ENCODE measurements around the gene GAD1.

GAD1 gene

DNA sequence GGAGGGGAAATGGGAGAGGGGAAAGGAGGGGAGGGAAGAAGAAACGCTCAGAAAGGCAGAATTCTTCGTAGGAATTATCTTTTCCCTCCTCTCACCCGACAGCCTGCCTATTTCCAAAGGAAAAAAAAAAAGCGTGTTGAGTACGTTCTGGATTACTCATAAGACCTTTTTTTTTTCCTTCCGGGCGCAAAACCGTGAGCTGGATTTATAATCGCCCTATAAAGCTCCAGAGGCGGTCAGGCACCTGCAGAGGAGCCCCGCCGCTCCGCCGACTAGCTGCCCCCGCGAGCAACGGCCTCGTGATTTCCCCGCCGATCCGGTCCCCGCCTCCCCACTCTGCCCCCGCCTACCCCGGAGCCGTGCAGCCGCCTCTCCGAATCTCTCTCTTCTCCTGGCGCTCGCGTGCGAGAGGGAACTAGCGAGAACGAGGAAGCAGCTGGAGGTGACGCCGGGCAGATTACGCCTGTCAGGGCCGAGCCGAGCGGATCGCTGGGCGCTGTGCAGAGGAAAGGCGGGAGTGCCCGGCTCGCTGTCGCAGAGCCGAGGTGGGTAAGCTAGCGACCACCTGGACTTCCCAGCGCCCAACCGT is at the start of gene GAD1:
TSS of gene GAD1 (plus strand) at position 384 of the 589 bp plus-strand sequence. CDS start 1,705 bp downstream, outside the sequence.
- DNase-seq: peak; percentile 33

DNA sequence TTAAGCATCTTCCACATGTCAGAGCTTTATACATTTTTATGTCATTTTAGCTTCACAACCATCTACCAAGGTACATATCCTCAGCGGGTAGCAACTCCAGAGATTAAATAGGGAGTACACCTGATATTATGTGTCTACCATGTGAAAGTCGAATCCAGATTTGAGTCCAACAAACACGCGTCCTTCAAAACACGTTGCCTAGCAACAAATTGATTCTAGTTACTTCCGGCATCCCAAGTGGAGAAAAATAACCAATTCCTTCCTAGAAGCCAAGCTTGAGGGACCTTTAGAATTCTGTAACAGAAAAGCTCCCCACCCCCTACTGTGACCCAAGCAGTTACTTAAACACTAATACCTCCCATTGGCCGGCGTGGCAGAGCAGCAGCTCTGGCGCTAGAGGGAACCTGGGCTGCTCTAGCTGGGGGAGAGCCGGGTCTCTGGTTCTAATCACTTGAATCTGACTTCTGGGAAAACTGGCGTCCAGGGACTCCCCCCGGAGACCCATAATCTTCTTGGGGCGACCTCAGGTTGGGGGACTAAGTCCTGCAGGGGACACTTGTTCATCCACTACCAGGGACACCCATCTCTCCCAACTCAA is 46.6 kb upstream of the GAD1 start, which contains the start of gene ERICH2:
TSS of gene ERICH2 (plus strand) at position 371 of the 598 bp plus-strand sequence. CDS start 304 bp downstream, outside the sequence.
- peak; percentile 10 for DNase-seq

DNA sequence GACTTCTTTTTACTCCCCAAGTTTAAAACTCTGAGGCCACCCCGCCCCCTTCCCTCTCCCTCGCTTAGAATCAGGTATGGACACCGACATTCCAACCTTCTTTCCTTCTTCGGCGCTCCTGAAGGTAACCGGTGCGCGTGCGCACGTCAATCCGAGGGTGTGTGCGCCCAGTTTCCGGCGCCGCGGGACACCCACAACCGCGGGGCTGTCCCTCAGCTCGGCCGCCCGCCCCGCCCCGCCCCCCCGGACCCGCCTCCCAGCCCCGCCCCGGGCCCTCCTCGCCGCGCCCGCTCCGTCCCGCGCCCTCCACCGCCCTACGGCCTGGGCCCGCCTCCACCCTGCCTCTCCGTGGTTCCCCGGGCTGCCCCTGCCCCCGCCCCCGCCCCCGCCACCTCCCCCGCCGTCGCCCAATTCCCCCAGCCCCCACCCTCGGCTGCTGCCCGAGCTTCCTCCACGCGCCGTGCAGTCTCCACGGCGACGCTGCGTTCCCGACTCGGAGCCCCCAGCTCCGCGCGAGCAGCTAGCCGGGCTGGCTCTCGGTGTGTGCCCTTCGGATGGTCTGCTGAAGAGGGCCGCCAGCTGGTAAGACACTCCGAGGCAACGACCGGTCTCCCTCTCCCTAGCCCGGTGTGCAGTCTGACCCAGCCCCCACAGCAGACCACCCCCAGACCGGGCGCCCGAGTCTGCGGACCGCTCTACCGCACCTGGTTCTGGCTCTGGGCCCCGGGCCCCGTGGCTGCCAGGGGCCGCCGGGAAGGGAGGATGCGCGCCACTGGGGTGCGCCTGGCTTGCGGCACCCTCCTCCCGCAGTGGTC is 45.9 kb upstream of the GAD1 start:
- peak; percentile 21 for DNase-seq

DNA sequence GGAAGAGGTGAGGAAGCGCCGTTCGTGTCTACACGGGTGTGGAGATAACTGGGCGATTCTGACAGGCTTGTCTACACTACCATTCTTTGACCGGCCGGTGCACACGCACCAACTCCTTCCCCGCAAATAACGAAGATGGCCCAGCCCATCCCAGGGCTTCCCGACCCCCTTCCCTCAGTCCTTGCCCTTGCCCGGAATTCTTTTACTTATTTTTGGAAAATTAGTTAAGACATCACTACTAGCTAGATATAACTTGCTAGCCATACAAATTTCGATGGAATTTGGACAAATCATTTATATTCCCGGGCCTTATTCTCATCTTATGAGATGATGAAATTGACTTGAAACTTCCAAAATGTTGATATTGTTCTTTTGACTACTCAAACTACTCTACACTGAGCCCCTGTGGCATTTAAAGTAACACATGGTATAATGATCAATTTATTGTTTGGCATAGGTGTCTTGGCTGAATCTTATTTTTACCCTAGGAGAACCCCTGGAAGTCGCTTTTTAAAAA is 45.2 kb upstream of the GAD1 start:
- DNase-seq: no peak

DNA sequence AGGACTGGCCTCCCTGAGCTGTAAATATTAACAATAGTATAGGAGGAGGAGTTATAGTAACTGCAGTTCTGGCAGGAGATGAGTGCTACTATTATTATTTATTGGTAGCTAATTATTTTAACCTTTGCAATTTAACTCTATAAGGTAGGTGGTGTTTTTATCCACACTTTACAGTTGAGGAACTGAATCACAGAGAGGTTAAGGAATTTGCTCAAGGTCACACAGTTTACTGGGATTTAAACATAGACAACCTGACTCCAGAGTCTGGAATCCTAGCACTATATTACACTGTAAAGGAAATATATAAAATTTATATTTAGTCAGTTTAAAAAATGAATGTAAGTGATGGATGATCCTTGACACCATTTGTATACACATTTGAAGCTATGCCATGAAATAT is 44.4 kb upstream of the GAD1 start:
- no peak for DNase-seq

DNA sequence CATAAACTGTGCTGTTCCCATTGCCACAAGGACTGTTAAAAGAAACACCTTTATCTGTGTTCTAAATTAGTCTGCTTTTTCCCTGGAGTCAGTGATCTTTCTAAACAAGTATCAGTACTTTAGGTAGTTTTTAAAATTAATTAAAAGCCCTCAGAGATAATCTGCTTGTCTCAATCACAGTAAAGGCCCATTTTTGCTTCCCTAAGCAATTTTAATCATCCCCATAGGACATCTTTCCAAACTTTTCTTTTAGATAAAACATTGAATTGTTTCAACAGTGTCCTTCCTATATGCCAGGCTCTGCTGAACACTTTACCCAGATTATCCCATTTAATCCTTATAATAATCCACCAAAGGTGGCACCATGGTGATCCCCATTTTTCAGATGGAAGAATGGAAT is 42.6 kb upstream of the GAD1 start:
- no peak for DNase-seq

DNA sequence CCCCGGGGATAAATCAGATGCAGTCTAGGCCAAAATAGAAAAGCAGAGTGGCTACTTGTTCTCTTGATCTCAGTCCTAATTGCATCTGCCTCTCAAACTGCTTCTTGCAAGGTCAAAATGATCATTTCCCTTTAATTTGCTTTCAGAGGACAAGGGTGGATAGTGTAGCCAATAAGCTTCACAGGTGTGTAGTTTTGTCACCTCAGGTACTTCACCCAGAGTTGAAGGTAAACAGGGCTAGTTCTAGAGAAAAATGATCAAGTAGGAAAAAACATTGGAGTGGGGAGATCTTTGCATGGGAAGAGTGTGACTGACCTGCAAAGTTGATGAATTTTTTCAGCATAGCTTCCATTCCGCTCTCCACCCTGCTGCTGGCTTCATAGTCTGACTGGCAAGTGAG is 37.8 kb upstream of the GAD1 start:
- DNase-seq: no peak

DNA sequence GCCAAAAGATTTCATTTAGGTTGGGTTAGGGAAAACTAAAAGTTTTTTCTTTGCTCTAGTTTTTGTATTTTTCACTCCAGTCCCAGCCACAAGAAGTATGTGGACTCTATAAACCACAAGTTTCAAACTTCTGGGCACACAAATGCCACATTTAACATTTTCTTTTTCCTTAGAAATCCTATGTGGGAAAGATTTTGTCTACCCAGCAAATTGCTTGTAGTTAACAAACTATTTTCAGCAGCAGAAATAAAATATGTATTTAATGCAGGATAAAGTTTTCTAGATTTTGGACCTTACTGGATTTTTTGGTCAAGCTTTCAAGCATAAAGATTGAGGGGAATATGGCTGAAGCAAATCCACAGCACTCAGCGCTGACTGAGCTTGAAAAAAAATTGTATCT is 37.4 kb upstream of the GAD1 start:
- DNase-seq: no peak

DNA sequence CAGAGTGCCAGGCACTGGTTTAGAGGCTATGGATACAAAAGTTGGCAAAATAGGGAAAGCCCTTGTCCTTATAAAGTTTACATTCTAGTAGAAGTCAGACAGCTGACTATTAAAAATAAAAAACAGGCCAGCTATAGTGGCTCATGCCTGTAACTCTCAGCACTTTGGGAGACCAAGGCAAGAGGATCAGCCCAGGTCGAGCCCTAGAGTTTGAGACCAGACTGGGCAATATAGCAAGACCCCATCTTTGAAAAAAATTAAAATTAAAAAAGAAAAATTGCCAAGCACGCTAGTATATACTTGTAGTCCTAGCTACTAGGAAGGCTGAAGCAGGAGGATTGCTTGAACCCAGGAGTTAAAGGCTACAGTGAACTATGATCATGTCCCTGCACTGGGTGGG is 34.0 kb upstream of the GAD1 start:
- no peak for DNase-seq

DNA sequence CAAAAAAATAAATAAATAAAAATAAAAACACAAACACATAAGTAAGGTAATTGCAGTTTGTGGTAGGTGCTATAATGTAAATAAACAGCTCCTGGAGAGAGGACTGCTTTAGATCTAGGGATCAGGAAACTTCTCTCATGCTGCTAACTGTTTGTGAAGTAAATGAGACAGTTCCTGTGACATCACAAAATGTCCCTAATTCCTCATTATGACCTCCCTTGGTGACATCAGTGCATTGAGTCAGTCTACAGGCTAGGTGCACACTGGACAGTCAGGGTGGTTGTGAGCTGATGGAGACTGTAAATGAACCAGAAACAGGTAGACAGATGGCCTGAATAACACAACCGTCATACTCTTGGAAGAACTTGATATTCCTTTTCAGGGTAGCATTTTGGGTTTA is 33.1 kb upstream of the GAD1 start:
- DNase-seq: no peak

DNA sequence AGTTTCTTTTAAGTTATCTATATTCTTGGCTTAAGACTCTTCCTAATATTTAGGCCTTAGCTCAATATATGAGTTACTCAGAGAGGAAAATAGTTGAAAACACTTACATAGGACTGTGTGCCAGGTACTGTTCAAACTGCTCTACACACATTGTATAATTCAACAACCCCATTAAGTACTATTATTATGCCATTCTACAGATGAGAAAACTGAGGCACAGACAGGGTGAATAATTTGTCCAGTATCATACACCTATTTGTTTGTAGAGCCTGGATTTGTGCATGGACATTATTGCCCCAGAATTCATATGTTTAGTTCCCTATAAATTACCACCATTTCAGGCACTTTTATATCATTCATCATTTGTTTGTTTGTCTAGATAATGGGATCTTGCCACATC is 17.7 kb upstream of the GAD1 start:
- DNase-seq: no peak

DNA sequence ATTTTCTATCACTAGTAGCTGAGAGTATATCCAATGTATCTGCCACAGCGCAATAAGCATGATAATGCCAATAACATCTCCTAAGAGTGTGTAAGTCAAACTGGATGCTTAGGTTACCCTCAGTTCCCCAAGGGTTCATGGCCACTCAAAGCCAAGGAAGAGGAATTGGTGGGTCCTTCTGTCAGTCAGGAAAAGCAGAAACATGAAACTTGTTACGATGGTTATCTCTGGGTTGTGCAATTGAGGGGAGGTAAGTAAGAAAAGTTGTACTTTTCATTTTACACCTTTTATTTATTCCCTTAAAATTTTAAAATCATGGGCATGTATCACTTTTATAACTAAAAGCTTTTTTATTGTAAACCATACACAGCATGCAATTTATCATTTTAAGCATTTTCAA is 10.1 kb upstream of the GAD1 start:
- no peak for DNase-seq

DNA sequence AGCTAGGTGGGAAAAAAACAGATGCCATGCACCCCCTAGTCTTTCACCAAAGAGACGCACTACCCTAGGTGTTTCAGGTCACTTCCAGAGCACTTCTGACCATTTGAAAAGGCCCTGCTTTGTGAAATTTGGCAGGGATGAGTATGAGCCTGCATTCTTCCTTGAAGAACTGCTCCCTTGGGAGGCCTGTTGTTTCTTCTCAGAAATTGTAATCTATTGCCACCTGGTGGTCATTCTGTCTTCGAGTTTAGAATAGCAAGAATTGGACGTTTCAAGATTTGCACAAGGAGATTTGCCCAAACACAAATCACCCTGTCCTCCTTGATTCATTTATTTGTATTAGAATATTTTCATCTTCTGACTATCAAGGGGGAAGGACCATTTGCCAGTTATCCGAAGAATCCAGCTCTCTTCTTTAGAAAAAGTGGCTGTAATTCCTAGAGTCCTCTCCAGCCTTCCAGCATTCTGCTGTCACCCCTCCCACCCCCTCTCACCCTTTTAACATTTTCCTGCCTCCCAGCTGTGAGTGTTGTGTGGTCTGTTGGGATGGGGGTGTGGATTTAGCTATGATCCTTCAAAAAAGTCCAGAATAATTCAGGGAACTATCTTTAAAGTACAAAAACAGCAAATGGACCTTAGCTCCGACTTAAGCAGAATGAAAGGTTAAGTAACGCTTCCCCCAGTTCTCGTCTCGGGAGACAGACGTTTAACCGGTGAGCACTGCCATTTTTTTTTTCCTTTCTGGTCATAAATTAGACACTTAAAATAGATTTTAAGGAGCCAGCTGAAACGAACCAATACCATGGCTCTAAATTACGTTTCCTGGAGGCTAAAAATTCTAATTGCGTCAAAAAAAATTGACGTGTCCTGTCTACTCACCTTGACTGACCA is 3.7 kb upstream of the GAD1 start:
- peak; percentile 62 for DNase-seq

DNA sequence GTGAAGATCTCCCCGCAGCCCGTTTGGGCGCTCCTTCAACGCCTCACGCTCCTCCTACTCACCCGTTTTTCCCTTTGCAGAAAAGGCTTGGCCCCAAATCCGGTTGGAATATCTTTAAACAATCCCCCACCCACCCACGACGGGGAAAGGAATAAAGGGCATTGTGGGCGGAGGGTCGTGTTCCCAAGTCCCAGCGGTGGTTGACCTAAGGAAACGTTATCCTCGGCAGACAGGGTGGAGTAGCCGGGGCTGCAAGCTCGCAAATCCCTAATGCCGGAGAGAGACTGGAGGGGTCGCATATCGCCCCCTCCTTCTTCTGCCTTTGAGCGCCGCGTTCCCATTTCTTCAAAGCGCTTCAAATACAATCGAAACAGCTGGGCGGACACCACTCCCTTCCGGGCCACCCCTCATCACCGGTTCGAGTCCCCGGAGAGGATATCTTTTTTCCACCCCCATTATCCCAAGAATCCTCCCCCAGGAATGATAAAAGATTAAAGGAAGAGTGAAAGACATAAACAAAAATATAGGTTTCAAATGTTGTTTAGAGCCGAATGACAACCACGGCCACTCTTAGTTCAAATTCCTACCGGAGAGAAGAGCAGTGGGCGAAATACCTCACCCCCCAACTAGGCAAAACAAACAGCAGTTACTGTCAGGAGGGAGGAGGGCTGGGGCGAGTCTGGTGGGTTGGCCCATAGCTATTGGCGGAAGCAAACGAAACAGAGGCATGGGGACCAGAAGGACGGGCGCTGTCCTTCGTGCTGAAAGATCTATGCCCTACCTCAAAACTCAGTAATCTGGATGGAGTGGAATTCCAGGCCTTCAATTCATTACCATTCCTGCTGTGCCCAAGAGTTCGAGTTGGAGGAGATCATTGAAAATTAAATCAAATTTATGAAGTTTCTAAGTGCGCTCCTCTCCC is 2.8 kb upstream of the GAD1 start:
- no peak for DNase-seq

DNA sequence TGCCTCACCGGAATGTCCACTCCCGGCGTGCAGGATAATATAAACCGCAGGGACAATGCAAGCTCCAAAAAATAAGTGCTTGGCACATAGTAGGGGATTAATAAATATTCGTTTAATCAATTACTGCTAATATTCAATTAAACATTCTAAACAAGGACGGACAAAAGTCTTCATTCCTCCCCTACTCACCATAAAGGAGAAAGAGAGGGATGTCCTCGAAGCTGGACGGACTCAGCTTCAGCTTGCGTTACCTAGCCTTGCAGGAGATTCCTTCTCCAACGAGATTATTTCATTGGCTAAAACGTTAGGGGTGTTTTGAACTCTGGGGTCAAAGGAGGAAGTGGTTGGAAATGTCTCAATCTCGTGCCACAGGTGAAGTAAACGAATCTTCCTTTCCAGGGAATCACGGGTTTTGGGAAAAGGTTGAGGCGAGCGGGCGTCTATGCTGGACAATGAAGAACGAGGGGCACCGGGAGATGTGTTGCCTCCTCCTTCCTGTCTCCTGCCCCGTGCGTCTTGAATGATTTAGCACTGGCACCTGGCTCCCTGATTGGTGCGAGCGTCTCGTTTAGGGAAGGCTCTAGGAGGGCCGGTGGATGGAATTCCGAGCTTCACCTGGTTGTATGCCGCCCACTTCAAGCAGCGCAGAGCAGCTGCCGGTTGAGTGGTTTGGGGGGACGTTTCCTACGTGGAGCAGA is 2.0 kb upstream of the GAD1 start:
- DNase-seq: no peak

DNA sequence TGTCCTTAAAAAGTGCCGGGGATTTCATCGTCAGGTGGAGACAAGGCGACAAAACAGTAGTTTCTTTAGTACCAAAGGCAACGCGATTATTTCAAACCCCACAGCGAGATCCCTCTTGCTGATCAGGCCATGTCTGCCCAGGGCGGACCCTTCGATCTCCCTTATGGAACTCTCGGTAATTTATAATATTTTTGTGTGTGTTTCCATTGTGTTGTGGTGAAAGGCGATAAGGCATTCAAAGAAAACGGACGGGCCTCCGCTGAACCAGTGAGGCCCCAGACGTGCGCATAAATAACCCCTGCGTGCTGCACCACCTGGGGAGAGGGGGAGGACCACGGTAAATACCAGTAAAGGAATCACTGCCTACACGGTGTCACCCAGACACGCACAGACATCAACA is 1.4 kb upstream of the GAD1 start:
- no peak for DNase-seq

DNA sequence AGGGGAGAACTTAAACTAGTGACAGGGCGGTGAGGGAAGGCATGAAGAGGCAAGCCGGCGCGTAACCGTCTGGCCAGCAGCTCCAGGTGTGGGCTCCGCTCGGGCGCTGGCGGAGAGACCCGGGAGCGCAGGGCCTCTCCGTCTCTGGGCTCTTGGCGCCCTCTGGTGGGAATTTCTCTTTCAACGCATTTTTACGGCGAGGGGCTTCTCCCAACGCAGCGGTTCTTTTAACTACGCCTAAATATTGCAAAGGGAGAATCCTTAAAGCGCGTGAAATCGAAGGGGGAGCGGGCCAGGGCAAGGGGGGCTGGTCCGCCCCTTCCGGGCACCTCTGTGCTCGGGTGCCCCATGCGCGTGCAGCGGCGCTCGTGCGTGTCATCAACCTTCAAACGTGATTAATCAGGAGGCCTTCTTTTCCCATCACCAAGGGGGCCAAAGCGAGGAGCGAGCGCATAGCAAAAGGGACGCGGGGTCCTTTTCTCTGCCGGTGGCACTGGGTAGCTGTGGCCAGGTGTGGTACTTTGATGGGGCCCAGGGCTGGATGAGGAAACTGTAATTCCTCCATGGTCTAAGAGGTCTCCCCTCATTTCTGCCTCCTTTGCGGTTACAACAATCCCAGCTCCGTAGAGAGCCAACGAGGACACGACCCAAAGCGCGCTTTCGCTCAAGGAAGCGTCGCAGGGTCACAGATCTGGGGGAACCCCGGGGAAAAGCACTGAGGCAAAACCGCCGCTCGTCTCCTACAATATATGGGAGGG is 762 bp upstream of the GAD1 start:
- no peak for DNase-seq

DNA sequence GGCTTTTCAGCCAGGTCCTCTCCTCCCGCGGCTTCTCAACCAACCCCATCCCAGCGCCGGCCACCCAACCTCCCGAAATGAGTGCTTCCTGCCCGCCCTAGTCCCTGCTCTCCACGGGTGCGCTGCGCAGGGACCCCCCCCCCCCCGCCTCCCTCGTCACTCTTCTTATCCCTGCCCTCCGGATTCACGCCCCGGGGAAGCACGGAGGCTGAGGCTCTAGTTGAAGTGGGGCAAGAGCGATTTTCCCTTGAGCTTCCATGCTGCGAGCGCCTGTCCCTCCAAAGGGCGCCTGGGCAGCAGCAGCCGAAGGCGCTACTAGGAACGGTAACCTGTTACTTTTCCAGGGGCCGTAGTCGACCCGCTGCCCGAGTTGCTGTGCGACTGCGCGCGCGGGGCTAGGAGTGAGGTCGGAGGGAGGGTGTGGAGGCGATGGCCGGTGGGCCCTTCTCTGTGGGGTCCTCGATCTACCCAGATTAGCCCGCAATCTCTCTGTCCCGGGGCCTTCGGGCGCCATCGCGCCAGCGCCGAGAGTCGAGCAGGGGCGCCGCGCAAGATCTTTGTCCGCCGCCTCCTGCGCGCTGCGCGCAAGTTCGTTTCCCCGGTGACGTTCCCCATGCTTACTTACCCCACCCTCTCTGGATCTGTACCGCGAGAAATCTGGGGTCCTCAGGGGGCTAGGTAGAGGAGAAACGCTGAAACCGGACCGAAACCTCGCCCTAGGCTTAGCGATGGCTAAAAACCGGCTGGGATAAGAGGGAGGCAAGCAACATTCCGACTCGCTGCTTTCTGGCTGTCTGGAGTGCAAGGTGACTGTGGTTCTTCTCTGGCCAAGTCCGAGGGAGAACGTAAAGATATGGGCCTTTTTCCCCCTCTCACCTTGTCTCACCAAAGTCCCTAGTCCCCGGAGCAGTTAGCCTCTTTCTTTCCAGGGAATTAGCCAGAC is 677 bp downstream of the GAD1 start:
- no peak for DNase-seq
